Measurements from ENCODE around the gene KCNN4. TPM values are rescaled to one million over a fixed set of nuclear protein-coding genes. Genes with fewer than 3 reads are reported as not detected.

Gene KCNN4
- total and polyA plus RNA-seq, 2 experiments from 2014 or later: 0.86 to 3.2 TPM

DNA sequence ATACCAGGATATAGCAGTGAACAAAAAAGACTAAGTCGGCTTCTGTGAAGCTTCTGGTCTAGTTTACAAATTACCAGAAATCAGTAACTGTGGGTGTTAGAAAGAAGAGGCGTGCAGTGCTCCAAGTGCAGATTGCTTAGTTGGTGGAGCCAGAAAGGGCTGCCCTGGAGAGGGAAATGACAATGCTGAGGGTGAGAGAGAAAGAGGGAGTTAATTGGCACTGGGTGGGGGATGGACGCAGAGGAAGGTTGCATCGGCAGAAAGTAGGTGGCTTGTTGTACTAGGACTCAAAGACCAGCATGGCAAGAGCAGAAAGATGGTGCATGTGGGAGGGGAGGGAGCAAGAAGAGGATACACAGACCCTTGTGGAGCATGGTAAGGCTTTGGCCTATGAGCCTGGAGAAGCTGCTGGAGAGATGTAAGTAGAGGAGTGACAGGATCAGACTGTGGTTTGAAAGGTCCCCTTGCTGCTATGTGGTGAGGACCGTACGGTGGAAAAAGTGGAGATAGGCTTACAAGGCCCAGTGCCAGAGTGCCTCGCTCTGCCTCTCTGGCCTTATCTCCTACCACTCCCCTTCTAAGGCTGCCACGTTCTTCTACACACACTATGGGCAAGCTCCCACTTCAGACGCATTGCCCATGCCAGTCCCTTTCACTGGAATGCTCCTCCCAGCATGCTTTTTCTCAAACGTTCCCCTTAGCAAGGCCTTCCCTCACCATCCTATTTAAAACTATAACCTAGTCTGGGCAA is 39.5 kb downstream of the KCNN4 start (continued):
- TF ChIP-seq ZNF331 (CRISPR knock-in tag; IDR thresholded peaks at IDR 0.05; ENCODE audit: low read depth): no peak
- no peak for TF ChIP-seq POLR2AphosphoS5 (IDR thresholded peaks at IDR 0.05; ENCODE audit: low read depth)
- TF ChIP-seq, protein P1, sequence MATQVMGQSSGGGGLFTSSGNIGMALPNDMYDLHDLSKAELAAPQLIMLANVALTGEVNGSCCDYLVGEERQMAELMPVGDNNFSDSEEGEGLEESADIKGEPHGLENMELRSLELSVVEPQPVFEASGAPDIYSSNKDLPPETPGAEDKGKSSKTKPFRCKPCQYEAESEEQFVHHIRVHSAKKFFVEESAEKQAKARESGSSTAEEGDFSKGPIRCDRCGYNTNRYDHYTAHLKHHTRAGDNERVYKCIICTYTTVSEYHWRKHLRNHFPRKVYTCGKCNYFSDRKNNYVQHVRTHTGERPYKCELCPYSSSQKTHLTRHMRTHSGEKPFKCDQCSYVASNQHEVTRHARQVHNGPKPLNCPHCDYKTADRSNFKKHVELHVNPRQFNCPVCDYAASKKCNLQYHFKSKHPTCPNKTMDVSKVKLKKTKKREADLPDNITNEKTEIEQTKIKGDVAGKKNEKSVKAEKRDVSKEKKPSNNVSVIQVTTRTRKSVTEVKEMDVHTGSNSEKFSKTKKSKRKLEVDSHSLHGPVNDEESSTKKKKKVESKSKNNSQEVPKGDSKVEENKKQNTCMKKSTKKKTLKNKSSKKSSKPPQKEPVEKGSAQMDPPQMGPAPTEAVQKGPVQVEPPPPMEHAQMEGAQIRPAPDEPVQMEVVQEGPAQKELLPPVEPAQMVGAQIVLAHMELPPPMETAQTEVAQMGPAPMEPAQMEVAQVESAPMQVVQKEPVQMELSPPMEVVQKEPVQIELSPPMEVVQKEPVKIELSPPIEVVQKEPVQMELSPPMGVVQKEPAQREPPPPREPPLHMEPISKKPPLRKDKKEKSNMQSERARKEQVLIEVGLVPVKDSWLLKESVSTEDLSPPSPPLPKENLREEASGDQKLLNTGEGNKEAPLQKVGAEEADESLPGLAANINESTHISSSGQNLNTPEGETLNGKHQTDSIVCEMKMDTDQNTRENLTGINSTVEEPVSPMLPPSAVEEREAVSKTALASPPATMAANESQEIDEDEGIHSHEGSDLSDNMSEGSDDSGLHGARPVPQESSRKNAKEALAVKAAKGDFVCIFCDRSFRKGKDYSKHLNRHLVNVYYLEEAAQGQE (IDR thresholded peaks at IDR 0.05; ENCODE audit: unreplicated experiment): no peak
- no peak for TF ChIP-seq EZH2phosphoT487 (IDR thresholded peaks at IDR 0.05; ENCODE audit: unreplicated experiment)

DNA sequence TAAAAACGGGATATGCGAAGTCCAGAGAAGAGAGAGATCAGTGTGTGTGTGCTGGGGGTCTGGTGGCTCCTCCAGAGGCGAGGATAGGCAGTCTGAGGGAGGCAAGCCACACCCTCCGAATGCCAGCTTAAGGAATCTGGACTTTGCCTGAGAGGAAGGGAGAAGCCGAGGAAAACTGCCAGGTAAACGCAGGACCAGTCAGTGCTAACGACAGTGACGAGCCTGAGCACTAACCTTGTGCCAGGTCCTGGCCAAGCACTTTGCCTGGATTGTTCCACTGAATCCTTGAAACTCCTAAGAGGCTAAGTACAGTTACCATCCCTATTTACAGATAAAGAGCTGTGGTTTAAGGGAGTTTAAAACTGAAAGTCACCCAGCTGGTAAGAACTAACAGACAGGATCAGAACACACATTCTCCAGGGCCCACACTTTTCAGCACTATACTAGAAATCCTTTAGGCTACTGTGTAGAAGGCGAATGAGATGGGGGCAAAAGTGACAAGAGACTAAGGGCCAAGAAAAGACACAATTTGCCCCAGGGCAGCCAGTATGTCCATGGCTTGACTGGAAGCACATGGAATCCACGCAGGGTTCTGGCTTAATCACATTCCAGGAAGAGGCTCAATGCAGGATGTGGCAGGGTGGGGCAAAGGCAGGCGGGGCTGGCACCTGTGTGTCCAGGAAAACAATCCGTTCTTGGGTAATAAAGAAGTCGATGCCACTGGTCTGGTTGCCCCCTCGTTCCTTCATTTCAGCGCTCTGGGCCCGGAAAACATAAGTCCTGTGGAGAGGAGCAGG is 41.1 kb downstream of the KCNN4 start:
- Histone ChIP-seq H3K4me1 (ENCODE audit: insufficient read depth) (no peaks in the 10 kb centered on the region), H3K4me2 (no peak overlapping the region), H3K9me2 (ENCODE audit: insufficient read depth) (no peaks in the 10 kb centered on the region), H3K36me3 (ENCODE audit: insufficient read depth) (peaks cover 3% of the 10 kb centered on the region), H2AFZ (no peak overlapping the region), H3K27ac (ENCODE audit: low read depth) (no peak overlapping the region), H4K20me1 (replicated peaks; ENCODE audit: insufficient read depth) (no peaks in the 10 kb centered on the region; the same call in 1 of the 2 replicates), H3K27me3 (ENCODE audit: insufficient read depth) (no peaks in the 10 kb centered on the region), H3K79me2 (replicated peaks; ENCODE audit: insufficient read depth) (no peaks in the 10 kb centered on the region), H3F3A (replicated peaks; ENCODE audit: low read depth) (no peaks in the 10 kb centered on the region), H3K4me3 (no peak overlapping the region)
- no peaks in the 10 kb centered on the region for H3K9me3 Mint-ChIP-seq
- TF ChIP-seq POLR2AphosphoS5 (IDR thresholded peaks at IDR 0.05; ENCODE audit: low read depth) (no peak), EZH2 (IDR thresholded peaks at IDR 0.05; ENCODE audit: low read depth, unreplicated experiment) (no peak), EZH2phosphoT487 (IDR thresholded peaks at IDR 0.05; ENCODE audit: unreplicated experiment) (no peak)
- TF ChIP-seq, protein P2, sequence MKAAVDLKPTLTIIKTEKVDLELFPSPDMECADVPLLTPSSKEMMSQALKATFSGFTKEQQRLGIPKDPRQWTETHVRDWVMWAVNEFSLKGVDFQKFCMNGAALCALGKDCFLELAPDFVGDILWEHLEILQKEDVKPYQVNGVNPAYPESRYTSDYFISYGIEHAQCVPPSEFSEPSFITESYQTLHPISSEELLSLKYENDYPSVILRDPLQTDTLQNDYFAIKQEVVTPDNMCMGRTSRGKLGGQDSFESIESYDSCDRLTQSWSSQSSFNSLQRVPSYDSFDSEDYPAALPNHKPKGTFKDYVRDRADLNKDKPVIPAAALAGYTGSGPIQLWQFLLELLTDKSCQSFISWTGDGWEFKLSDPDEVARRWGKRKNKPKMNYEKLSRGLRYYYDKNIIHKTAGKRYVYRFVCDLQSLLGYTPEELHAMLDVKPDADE (IDR thresholded peaks at IDR 0.05): no peak
- TF ChIP-seq, protein P3, sequence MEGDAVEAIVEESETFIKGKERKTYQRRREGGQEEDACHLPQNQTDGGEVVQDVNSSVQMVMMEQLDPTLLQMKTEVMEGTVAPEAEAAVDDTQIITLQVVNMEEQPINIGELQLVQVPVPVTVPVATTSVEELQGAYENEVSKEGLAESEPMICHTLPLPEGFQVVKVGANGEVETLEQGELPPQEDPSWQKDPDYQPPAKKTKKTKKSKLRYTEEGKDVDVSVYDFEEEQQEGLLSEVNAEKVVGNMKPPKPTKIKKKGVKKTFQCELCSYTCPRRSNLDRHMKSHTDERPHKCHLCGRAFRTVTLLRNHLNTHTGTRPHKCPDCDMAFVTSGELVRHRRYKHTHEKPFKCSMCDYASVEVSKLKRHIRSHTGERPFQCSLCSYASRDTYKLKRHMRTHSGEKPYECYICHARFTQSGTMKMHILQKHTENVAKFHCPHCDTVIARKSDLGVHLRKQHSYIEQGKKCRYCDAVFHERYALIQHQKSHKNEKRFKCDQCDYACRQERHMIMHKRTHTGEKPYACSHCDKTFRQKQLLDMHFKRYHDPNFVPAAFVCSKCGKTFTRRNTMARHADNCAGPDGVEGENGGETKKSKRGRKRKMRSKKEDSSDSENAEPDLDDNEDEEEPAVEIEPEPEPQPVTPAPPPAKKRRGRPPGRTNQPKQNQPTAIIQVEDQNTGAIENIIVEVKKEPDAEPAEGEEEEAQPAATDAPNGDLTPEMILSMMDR (conservative IDR thresholded peaks at IDR 0.05; ENCODE audit: low read depth in 2 of 2): no peak
- ATAC-seq (no peak), DNase-seq (ENCODE audit: low spot score) (no peak)
- H3K4me3 Mint-ChIP-seq: no peak overlapping the region
- peaks cover 4% of the 10 kb centered on the region; the same call in 1 of the 3 replicates for H3K4me1 Mint-ChIP-seq
- H3K27ac Mint-ChIP-seq: no peak overlapping the region
- H3K27me3 Mint-ChIP-seq (ENCODE audit: insufficient read depth, low read depth, poor library complexity): peaks cover 4% of the 10 kb centered on the region
- H3K36me3 Mint-ChIP-seq (ENCODE audit: low read depth): peaks cover 68% of the 10 kb centered on the region
